Cardiac muscle cell (in vitro differentiated cells and primary cell): Measurements from ENCODE around the gene GABRR1. TPM values are rescaled to one million over a fixed set of nuclear protein-coding genes. Genes with fewer than 3 reads are reported as not detected.
A peak's percentile ranks its signal among the peaks of the same experiment; 100 is the strongest.
"Not testable (repeated sequence)": the region's sequence is repeated elsewhere in the genome, so short reads cannot be mapped to it uniquely, and the experiment has no call there.

Experiments used
- DNase-seq, 2 donors: peaks; one replicate each; pipeline versions ENCODE4 v3.0.0 to v3.0.0-alpha.2; 2010 to 2017; ENCODE audit warnings: low read depth in 1 of 2, low spot score in 1 of 2
- H3K27ac ChIP-seq: fragments of 200-600 bp; sonication (generic); 2 replicates; pipeline ENCODE4 v1.5.1; 2016
- H3K27me3 ChIP-seq: fragments of 200-600 bp; sonication (generic); 2 replicates; pipeline ENCODE4 v1.6.0; 2016; ENCODE audit warnings: control low read depth
- H3K36me3 ChIP-seq: fragments of 200-600 bp; sonication (generic); 2 replicates; pipeline ENCODE4 v1.5.1; 2016; ENCODE audit warnings: control low read depth
- H3K4me1 ChIP-seq: fragments of 200-600 bp; sonication (generic); 2 replicates; pipeline ENCODE4 v1.8.1; 2017; ENCODE audit warnings: low read depth, mild to moderate bottlenecking, mixed run types
- H3K4me3 ChIP-seq: fragments of 200-600 bp; sonication (generic); 2 replicates; pipeline ENCODE4 v1.5.1; 2016; ENCODE audit warnings: mild to moderate bottlenecking
- H3K9me3 ChIP-seq: fragments of 200-600 bp; sonication (generic); 2 replicates; pipeline ENCODE4 v1.5.1; 2017; ENCODE audit warnings: low read depth, mild to moderate bottlenecking, control low read depth
- polyA plus RNA-seq: library from polyadenylated mRNA; unstranded; fragments of >200 nt; fragmentation: Nextera tagmentation; extraction: Ambion mirVana; gene quantifications from 2 replicates; pipeline ENCODE4 v1.2.1, GENCODE V29; 2016
- total RNA-seq: library from RNA; depleted of rRNA; stranded (reverse); fragments of >200 nt; gene quantifications from 2 replicates; pipeline ENCODE4 v1.2.3, GENCODE V29; 2016
- TF ChIP-seq, protein P1 (sequence below): IDR thresholded peaks from 2 replicates; pipeline ENCODE4 v1.5.1; 2012; ENCODE audit warnings: low read depth, mild to moderate bottlenecking, low read length

GABRR1 gene
- total and polyA plus RNA-seq, 2 experiments from 2014 or later, result not detected

DNA sequence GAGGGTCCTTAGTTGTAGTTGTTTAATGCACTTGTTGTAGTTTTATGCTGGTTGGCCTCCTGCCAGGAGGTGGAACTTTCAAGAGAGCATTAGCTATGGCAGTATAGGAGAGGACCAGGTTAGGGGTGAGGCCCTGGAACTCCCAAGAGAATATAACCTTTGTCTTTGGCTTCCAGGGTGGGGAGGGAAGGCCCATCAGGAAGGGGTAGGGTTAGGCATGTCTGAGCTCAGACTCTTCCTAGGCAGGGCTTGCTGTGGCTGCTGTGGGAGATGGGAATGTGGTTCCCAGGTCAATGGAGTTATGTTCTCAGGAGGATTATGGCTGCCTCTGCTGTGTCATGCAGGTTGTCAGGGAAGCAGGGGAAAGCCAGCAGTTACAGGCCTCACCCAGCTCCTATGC is 20.0 kb upstream of the GABRR1 start:
- TF ChIP-seq, protein P1, sequence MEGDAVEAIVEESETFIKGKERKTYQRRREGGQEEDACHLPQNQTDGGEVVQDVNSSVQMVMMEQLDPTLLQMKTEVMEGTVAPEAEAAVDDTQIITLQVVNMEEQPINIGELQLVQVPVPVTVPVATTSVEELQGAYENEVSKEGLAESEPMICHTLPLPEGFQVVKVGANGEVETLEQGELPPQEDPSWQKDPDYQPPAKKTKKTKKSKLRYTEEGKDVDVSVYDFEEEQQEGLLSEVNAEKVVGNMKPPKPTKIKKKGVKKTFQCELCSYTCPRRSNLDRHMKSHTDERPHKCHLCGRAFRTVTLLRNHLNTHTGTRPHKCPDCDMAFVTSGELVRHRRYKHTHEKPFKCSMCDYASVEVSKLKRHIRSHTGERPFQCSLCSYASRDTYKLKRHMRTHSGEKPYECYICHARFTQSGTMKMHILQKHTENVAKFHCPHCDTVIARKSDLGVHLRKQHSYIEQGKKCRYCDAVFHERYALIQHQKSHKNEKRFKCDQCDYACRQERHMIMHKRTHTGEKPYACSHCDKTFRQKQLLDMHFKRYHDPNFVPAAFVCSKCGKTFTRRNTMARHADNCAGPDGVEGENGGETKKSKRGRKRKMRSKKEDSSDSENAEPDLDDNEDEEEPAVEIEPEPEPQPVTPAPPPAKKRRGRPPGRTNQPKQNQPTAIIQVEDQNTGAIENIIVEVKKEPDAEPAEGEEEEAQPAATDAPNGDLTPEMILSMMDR, result no peak
- H3K27ac ChIP-seq, result no peak overlapping the region
- no peaks in the 10 kb centered on the region for H3K36me3 ChIP-seq
- H3K9me3 ChIP-seq, result no peaks in the 10 kb centered on the region
- no peak for DNase-seq
- no peak overlapping the region for H3K4me3 ChIP-seq
- no peaks in the 10 kb centered on the region for H3K4me1 ChIP-seq
- H3K27me3 ChIP-seq, result no peaks in the 10 kb centered on the region

DNA sequence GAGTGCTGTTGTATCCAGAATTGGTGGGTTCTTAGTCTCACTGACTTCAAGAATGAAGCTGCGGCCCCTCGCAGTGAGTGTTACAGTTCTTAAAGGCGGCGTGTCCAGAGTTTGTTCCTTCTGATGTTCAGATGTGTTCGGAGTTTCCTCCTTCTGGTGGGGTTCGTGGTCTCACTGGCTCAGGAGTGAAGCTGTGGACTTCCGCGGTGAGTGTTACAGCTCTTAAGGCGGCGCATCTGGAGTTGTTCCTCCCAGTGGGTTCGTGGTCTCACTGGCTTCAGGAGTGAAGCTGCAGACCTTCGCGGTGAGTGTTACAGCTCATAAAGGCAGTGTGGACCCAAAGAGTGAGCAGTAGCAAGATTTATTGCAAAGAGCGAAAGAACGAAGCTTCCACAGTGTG is 16.4 kb upstream of the GABRR1 start:
- not testable (repeated sequence) for H3K27ac ChIP-seq, DNase-seq, H3K27me3 ChIP-seq, H3K36me3 ChIP-seq, H3K9me3 ChIP-seq, H3K4me3 ChIP-seq, H3K4me1 ChIP-seq

DNA sequence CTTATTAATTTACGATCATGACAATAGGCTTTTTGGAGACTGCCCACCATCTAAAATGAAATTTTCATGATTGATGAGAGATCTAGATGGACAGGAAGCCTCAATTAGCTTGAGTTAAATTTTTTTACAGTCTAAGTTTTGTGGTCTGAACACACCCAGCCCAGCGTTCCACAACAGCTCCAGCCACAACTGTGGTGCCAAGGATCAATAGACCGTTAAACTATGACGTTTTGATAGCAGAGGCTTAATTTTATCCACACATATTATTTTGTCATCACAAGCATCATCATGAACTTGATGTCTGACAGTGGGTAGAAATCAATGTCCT is 5.5 kb upstream of the GABRR1 start:
- no peak for DNase-seq
- Histone ChIP-seq H3K4me3 (no peak overlapping the region), H3K9me3 (no peaks in the 10 kb centered on the region), H3K27me3 (no peaks in the 10 kb centered on the region), H3K4me1 (no peaks in the 10 kb centered on the region), H3K27ac (no peak overlapping the region), H3K36me3 (no peaks in the 10 kb centered on the region)
- TF ChIP-seq, protein P1, result no peak

DNA sequence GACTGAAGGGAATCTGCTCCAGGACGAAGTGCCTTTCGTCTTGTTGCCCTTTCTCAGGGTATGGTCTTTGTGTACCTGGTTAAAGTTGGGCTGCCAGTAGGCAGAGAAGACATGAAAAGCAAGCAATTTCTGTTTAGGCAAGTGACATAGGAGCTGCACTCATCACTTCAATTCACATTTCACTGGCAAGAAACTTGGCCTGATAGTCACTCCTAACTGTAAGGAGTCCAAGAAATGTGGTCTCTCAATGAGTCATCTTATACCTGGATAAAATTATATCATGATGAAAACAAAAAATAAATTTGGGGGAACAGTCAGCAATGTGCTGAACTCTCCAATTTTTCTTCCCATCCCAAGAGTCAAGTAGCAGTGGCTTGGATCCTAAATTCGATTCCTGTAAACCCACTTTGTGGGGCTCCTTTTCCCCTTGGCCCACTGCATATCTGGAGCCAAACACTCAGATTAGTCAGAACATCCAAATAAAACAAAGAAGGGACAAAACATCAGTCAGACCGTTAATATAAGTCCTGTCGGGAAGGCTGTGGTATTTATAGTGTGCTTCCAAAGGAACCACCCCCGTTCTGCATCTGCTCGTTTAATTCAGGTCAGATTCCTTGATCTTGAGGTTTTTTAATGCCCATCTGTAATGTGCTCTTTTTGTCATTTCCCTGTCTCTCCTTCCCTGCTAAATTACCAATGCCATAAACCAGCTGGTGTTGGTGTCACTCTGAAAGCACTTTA is 5.0 kb upstream of the GABRR1 start:
- DNase-seq, result peak in 1 of 2 donors; percentile 10
- TF ChIP-seq, protein P1, result no peak
- no peaks in the 10 kb centered on the region for H3K36me3 ChIP-seq
- no peaks in the 10 kb centered on the region for H3K9me3 ChIP-seq
- H3K27me3 ChIP-seq, result no peaks in the 10 kb centered on the region
- no peaks in the 10 kb centered on the region for H3K4me1 ChIP-seq
- H3K4me3 ChIP-seq, result no peak overlapping the region
- no peak overlapping the region for H3K27ac ChIP-seq

DNA sequence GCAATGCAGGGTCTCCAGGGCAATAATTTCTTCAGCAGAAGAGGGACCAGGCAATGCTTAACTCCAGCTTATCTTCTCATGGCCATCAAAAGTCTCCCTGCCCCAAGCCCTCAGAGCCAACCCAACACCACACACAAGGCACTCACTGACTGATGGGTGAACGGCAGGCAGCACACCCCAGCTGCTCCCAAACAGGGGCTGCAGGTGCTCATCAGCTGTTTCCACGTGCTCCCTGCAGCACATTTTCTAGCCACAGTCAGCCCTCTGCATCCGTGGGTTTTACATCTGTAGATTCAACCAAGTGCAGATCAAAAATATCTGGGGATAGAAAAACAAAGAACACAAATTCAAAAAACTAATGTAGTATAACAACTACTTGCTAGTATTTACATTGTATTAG is 4.0 kb upstream of the GABRR1 start:
- no peak overlapping the region for H3K4me3 ChIP-seq
- no peaks in the 10 kb centered on the region for H3K36me3 ChIP-seq
- no peaks in the 10 kb centered on the region for H3K4me1 ChIP-seq
- DNase-seq, result no peak
- no peak overlapping the region for H3K27ac ChIP-seq
- no peaks in the 10 kb centered on the region for H3K9me3 ChIP-seq
- TF ChIP-seq, protein P1, result no peak
- H3K27me3 ChIP-seq, result no peaks in the 10 kb centered on the region

DNA sequence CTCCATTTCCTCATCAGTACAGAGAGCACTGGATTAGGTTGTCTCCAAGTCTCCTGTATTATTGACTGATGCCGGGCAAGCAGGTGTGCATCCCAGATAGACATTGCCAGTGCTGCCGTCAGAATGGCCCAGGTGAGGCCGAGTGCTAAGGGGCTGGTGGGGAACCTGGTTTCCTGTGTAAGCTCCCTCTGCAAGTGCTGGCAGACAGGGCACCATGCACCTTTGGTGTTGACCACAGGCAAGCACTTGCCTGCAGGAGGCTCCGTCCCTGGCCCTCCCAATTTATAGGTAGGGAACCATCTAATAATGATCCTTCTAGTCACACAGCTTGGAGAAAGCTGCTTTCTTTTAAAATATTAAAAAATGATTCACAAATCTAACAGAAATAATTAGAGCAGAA is 747 bp downstream of the GABRR1 start:
- Histone ChIP-seq H3K27ac (no peak overlapping the region), H3K27me3 (no peaks in the 10 kb centered on the region), H3K4me3 (no peak overlapping the region), H3K9me3 (no peaks in the 10 kb centered on the region), H3K4me1 (no peaks in the 10 kb centered on the region), H3K36me3 (no peaks in the 10 kb centered on the region)
- no peak for DNase-seq
- TF ChIP-seq, protein P1, result no peak
